ENCODE data around the gene ATP5MC2.
"Not testable (repeated sequence)": the region's sequence is repeated elsewhere in the genome, so short reads cannot be mapped to it uniquely, and the experiment has no call there.

The ATP5MC2 gene

DNA sequence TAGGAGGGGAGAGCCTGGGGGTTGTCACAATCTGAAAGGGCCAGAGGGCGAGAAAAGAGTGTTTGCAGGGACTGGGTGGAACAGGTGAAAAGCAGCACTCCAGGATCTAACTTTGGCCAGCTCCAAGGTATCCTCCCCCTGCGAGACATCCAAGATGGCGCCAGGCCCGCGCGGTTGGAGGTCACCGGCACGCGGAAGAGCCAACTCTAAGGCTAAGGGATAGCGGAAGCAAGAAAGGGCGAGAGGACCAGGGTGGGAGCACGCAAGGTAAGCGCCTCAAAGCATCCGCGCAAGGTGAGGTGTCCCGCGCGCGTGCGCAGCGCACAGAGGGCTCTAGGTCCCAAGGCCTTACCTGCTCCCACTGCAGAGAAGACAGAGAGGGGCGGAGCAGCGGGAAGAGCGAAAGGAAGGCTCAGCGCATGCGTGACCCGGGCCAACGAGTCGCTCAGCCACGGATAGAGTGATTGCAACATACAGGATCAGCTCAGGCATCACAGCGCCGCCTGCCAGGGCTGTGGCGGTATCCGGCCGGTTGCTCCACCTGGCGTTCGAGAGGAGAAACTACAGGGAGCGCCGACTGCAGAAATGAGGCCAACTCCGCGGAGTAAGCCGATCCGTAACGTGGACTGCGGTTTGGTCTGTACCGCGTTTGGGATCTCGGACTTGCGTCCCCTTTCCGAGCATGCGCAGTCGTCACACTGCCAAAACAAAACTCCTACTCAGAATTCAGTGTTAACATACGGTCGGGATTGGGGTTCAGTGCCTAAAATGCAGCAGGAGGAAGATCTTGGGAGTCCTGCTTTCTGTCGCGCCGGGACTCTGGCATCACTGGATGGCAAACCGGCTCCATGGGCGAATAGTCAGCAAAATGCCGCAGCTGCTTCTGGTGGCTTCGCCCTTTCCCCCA is at the start of gene ATP5MC2:
Gene ATP5MC2 (minus strand): TSS at position 383 of the 907 bp plus-strand sequence. CDS start 3,469 bp downstream, outside the sequence.
- peak; percentile 94 to 97 (median 96) for DNase-seq (ENCODE audit: low read depth in 3 of 3)

DNA sequence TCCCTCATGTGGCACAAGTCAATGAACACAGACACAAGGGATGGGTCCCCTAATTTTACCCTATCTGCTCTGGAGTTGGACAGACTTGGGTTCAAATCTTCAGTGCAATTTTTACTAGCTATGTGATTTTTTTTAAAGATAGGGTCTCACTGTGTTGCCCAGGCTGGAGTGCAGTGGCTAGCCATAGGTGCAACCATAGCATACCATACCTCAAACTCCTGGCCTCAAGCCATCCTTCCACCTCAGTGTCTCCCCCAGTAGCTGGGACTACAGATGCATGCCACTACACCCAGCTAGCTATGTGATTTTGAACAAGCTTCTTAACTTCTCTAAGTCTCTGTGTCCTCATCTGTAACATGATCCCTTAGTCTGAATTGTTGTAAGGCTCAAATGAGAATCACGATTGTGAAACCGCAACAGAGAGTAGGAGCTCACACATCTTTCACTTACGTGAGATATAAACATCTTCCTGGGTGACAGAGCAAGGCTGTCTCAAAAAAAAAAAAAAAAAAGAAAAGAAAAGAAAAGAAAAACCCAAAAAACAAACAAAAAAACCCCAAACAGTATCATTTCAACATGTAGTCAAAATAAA is 46.7 kb upstream of the ATP5MC2 start:
- no peak for DNase-seq (ENCODE audit: low read depth in 3 of 3)

DNA sequence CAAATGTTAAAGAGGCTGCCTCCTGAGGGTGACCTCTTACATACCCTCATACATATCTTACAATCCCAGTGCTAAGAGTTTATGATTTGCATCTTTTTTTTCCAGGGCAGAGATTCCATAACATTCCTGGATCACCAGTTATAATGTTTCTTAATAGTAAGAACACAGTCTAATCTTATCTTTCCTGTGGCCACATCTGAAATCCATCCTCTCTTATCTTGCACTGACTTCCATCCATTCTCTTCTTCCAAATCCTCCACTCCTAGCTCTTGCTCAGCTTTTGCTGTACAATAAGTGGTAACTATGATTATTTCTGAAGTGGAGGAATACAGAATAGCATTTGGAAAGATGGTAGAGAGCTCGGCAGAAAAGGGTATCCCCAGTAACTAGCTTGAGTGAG is 45.1 kb upstream of the ATP5MC2 start:
- DNase-seq (ENCODE audit: low read depth in 3 of 3): no peak

DNA sequence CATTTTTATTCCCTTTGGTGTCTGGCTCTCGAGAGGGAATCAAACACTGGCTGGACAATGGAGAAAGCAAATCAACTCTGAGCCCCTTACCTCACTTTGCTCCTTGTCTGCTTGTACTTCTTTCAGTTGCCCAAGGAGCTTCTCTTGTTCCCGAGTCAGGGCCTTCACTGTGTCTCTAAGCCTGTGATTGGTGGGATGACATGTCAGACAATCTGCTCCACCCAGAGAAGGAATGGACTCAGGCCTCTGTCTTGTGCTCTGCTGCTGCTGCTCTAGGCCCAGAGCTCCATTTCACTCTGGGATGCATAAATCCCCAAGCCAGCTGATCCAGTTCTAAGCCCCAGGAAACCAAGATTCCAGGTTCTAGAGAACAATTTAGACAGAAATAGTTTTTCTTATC is 43.8 kb upstream of the ATP5MC2 start:
- no peak for DNase-seq (ENCODE audit: low read depth in 3 of 3)

- not testable (repeated sequence) for DNase-seq (ENCODE audit: low read depth in 3 of 3)
Measured at GRCh38 chr12:53718567-53718966, 42.7 kb upstream of the ATP5MC2 start.

DNA sequence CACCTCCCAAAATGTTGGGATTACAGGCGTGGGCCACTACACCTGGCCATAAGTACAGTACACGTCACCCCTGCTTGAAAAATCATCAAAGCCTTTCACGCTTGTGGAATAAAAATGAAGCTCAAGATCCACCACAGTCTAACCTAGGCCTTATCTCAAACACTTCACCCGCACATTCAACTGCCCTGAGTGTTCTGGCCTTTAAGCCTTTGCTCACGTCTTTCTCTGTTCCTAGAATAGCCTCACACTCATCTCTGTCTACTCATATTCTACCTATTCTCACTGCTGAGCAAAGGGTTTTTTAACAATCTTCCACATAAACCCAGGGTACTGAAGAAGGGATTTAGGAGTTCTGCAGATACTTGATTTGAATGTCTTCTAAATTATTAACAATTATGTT is 41.4 kb upstream of the ATP5MC2 start:
- DNase-seq (ENCODE audit: low read depth in 3 of 3): no peak

DNA sequence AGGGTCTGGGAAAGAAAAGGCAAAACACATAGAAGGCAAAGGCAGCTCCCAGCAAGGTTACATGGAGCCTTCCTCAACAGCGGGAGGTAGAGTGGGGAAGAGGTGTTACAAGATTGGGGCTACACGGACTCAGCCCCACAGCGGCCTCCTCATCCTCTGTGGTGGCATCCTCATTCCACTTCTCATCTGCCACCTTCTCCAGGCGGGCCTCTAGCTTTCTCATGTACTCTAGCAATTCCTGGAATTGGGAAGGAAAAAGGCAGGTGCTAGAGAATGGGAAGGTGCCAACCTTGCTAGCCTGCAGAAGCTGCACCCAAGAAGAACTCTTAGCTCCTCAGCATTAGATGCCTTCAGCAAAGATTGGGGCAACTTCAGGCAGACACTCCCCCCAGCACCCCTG is 38.1 kb upstream of the ATP5MC2 start:
- no peak for DNase-seq (ENCODE audit: low read depth in 3 of 3)

DNA sequence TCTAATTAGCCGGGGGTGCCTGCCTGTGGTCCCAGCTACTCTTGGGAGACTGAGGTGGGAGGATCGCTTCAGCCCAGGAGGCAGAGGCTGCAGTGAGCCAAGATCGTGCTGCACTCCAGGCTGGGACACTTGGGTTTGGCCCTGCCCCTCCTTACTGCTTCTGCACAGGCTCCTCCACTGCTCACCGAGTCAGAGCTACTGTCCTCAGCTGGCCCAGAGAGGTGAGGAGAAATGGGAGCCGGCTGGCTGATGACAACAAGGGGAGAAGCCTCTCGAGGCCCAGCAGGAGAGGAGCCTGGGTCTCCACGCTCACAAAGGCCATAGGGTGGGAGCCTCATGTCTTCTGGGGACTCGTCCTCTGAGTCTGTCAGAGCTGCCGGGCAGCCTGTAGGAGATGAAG is 37.6 kb upstream of the ATP5MC2 start:
- no peak for DNase-seq (ENCODE audit: low read depth in 3 of 3)

DNA sequence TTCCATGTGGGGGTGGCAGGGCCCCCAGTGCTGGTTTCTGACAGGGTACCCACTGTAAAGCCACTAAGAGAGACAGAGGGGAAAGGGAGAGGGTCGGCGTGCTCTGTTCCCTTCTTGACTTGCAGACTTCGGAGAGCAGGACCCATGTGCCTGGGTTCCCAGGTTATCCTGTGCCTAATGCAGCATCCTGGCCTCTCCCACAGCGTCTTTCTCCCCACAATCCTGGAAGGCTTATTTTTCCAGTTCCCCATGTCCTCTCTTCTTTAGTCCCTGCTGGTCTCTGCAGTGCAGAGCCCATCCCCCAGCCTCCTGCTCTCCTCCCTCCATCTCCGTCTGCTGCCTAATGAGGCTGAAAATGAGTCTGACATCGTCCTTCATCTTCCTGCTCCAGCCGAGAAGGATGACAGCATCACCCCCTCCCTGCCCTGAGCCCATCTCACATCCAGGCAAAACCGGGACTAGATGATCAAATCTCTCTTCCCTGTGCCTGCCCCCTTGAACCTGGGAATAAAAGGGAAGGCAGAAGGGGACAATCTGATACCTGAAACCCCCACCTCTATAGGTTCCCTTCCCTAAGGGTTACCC is 36.3 kb upstream of the ATP5MC2 start:
- no peak for DNase-seq (ENCODE audit: low read depth in 3 of 3)

GRCh38 chr12:53710091-53710490 is 34.2 kb upstream of the ATP5MC2 start:
- DNase-seq (ENCODE audit: low read depth in 3 of 3): no peak

DNA sequence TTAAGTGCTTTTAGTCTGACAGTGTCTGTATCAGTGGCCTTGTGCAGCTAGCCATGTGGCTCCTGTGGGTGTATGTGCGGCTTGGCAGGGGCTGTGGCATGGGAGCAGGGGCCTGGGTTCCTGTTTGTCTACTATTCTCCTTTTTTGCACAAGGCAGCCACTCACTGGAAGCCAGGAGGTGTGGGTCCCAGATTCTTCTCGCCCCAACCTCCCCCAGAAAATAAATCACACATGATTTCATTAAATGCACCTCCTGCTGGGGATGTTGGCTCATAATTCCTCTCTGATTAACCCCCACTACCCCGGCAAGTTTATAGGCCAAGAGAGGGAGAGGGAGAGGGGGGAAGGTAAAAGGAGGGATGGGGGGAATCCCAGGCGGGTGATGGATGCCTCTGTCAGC is 33.8 kb upstream of the ATP5MC2 start:
- no peak for DNase-seq (ENCODE audit: low read depth in 3 of 3)

DNA sequence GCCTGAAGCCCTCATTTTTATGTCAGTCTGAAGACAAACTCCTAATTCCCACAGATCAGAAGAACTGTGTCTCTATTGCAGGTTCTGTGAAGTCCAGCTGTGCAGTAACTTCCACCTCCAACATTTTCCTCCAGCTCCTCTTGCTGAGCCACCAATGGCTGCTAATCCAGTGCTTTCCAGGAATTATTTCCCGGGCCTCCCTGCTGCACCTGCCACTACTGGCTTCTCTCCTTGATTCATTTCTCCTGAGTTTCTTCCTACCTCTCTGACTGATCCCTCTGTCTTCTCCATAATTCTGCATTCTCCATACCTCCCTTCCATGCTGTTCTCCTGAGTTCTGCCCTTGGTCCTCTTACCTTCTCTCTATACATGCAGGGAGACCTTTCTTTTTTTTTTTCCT is 30.2 kb upstream of the ATP5MC2 start:
- DNase-seq (ENCODE audit: low read depth in 3 of 3): no peak

GRCh38 chr12:53703756-53704155 is 27.9 kb upstream of the ATP5MC2 start:
- DNase-seq (ENCODE audit: low read depth in 3 of 3): no peak

- peak; percentile 54 to 62 (median 60) for DNase-seq (ENCODE audit: low read depth in 3 of 3)
Measured at GRCh38 chr12:53701518-53702264, 25.8 kb upstream of the ATP5MC2 start.

- DNase-seq (ENCODE audit: low read depth in 3 of 3): no peak
Measured at GRCh38 chr12:53700567-53700966, 24.7 kb upstream of the ATP5MC2 start.

DNA sequence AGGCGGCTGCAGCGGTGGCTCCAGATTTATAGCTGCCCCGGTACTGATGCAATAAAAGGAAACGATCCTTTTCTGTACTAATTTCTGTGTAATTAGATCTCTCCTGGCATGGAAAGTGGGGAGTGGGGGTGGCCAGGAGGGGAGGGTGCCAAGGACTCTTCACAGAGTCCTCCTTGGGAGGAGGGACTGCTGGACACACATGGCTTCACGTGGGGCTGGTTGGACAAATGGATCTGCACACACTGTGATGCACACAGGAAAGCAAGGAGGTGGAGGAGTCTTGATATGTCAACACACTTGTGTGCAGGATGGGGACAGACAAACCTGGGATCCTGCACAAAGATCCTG is 23.8 kb upstream of the ATP5MC2 start:
- DNase-seq (ENCODE audit: low read depth in 3 of 3): no peak

DNA sequence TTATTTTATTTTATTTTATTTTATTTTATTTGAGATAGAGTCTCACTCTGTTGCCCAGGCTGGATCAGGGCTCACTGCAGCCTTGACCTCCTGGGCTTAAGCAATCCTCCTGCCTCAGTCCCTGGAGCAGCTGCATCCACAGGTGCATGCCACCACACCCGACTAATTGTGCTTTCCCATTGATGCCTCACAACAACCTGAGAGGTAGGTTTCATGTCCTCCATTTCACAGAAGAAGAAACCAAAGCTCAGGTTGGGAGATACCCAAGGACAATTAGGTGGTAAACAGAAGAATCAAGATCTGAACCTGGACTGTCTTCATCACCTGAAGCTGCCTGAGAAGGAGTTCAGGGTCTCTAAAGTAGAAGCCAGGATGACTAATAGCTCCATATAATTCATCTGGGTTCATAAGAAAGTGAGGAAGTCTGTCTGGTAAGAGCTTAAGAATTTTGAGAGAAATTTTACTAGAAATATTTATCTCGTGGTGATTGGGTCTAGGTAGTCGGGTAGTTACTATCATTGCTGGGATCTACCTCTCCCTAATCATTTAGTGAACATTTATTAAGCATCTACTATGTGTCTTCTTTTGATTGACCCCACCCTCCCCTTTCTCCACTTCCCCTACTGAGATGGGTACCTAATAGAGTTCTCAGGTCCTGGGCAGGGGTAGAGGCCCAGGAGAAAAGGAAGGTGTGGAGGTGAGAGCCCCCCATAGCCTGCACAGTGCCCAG is 23.2 kb upstream of the ATP5MC2 start:
- no peak for DNase-seq (ENCODE audit: low read depth in 3 of 3)

GRCh38 chr12:53696655-53697331 is 20.9 kb upstream of the ATP5MC2 start:
- DNase-seq (ENCODE audit: low read depth in 3 of 3): no peak

GRCh38 chr12:53696285-53696654 is 20.4 kb upstream of the ATP5MC2 start:
- no peak for DNase-seq (ENCODE audit: low read depth in 3 of 3)

DNA sequence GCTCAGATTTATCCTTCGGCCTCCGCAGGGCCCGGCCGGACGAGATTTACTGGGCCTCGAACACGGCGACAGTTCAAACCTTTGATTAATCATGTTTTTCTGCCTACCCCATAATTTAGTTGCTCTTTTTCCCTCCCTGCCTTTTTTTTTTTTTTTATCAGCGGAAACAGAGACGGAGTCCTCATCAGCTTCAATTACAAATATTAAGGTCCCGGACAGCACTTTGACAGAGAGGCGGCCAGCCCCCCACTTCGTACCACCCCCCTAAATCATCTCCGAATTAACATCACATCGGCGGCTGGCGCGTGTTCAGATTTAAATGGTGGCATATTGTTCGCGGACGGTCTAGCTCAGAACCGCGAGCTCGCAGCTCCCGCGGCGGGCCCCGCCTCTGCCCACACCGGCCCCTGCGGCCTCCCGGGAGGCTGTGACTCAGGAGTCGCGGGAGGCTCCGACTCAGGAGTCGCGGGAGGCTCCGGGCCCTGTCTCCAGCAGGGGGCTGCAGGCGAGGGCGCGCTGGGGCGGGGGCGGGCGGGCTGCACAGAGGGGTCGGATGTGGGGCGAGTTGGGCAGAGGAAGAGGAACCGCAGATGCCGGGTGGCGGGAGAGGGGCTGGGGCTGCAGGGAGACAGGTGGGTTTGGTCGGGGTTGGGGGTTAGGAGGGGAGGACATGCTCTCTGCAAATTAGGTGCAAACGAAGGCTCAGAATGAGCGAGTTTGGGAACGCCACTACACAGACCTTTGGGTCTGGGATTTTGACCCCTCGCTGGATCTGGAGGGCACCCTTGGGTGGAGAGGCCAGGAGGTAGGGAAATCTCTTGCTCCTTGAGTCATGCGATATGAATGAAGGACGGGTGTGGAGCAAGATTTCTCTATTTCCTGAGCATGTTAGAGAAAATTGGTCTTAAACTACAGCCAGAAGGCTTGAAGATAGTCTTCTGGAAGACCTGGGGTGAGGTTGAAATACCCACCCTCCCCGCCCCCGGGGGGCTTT is 19.6 kb upstream of the ATP5MC2 start:
- peak in 1 of 3 donors; percentile 31 for DNase-seq (ENCODE audit: low read depth in 3 of 3)

Data from stimulated activated CD4-positive, alpha-beta T cell treated with anti-CD3 and anti-CD28 coated beads, TNF-alpha, amount 100 ng/mL, for 48 hours (primary cell).